GM19023 (cell line): ENCODE results near the gene NUDT8.
"Not testable (repeated sequence)": the region's sequence is repeated elsewhere in the genome, so short reads cannot be mapped to it uniquely, and the experiment has no call there.

ENCODE experiments used
- ATAC-seq: cut with Tn5 transposase; IDR thresholded peaks from one replicate; pipeline ENCODE4 v1.9.1; 2021; ENCODE audit warnings: mild to moderate bottlenecking, moderate library complexity; ENCODE audit not compliant: unreplicated experiment

NUDT8 gene

DNA sequence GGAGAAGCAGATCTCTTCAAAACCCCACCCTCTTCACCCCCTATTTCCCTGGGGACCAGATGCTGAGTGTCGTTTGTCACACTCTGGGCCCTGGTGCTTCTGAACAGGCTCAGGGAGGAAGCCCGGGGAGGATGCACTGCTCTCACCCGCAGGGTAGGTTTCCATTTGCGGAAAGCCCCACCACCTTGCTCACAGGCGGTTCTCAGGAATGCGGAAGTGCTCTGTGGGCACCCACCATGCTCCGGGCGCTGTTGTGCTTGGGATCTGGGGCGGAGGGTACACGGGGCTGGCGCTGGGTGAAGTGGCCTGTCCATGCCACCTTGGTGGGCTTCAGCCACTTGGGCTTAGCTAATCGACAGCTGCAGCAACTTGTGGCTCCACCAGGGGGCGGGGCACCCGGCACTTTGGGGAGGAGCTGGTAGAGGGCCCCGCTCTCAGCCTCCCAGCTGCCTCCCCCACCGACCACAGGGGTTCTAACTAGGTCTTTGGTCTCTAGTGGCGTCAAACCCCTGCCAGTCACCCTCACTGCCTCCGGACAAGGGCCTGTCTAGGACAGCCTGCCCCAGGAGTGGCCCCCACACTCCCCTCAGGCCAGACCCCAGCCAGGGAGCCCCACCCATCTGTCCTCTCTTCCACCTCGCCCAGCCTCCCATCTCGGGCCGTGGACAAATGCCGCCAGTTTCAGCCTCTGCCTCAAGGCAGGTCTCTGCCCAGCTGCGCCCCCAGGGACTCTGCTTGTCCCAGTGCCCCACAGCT lies 15.6 kb downstream of the NUDT8 start:
- peak; percentile 76 for ATAC-seq

- ATAC-seq, result peak; percentile 9
These were observed 16.3 kb downstream of the NUDT8 start for GRCh38 chr11:67613313-67613959.

GRCh38 chr11:67612751-67613150 lies 17.0 kb downstream of the NUDT8 start:
- ATAC-seq, result no peak

GRCh38 chr11:67611704-67612587 lies 17.8 kb downstream of the NUDT8 start:
- ATAC-seq, result no peak

GRCh38 chr11:67611165-67611564 lies 18.6 kb downstream of the NUDT8 start:
- ATAC-seq, result no peak

DNA sequence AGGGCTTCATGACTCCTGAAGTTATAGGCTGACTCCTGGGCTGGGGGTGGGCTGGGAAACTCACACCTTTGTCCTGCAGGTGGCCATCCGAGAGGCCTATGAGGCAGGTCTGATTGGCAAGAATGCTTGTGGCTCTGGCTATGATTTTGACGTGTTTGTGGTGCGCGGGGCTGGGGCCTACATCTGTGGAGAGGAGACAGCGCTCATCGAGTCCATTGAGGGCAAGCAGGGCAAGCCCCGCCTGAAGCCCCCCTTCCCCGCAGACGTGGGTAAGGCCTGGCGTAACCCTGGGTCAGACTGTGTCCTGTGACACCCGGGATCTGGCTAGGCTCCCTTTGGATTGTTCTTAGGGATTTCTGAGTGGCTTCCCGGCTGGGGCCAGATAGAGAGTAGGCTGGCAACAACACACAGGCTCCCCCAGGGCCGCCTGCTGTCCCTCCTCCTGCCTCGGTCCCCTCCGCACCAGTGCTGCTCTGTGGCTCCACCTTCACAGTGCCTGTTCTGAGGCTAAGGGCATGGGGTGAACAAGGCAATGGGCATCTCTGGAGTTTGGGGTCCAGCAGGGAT lies 19.4 kb downstream of the NUDT8 start:
- ATAC-seq, result no peak

- ATAC-seq, result no peak
These were observed 20.4 kb downstream of the NUDT8 start for GRCh38 chr11:67609316-67609715.

GRCh38 chr11:67608486-67608885 lies 21.3 kb downstream of the NUDT8 start:
- ATAC-seq, result no peak

GRCh38 chr11:67607507-67607906 lies 22.2 kb downstream of the NUDT8 start:
- no peak for ATAC-seq

- ATAC-seq, result peak; percentile 98
These were observed 23.0 kb downstream of the NUDT8 start, which contains the start of gene NDUFV1 for GRCh38 chr11:67606492-67607295. Gene NDUFV1 (plus strand): TSS chr11:67606936. CDS start chr11:67607005, 69 bp downstream.

DNA sequence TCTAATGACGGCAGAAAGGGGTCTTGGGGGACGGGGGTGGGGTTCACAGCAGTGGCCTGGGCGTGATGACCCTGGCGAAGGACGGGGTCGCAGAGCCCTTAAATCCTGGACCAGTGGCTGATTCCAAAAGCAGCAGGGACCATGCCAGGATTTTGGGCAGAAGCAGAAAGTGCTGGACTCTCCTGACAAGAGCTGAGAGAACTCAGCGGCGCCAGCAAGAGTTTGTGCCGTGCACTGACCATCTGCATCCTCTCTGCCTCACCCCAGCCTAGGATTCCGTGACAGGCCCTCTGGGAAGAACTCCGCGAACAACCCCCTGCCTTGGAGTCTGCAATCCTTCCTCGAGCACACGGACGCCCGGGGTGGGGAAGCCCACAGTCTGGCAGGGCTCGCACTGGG lies 23.6 kb downstream of the NUDT8 start:
- no peak for ATAC-seq

DNA sequence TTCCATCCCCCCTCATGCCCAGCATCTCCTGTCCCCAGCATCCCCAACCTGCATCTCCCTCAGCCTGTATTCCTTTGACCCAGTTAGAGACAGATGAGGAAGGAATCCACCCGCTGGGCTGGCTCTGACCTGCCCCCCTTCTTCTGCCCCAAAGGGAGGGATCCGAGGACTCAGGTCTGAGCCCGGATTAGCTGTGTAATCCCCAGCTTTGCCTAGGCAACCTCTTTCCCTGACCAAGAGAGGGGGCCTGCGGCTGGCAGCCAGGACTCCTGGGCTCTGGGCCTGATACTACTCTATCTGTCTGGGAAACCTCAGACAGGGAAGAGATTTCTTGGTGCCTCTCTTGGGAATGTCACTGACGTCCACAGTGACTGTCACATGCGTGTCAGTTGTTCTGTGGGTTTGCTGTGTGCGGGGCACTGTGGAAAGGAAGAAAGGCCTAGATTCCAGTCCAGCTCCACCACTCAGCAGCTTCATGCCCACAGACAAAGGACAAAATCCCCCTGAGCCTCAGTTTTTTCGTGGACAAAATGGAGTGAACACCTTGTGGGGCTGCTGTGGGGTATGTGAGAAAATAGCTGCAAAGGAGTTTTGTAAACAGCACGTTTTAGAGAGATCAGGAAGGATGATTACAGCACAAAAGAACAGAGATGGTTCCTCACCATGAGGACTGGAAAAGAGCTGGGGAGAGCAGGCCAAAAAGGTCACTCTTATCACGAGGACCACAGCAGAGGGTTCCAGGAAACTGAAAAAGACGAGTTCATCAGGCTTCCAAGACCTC lies 24.3 kb downstream of the NUDT8 start:
- ATAC-seq, result no peak

DNA sequence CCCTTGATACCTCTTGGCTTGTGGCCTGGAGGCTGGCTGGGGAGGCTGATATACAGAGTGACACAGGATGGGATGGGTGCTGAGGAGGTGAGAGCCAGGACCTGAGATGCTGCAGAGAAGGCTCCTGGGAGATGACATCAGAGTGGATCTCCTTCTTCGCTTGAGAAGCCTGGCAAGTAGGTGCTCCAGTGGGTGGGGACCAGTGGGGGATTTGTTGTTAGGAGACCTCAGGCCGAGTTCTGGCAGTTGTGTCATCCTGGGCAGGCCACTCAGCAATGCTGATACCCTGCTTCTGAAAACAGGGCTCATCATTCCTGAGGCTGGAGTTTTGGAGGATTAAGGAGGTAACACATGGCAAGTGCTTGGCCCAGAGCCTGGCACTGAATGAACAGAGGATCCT lies 24.9 kb downstream of the NUDT8 start:
- no peak for ATAC-seq

- not testable (repeated sequence) for ATAC-seq
These were observed 25.6 kb downstream of the NUDT8 start for GRCh38 chr11:67604119-67604518.

DNA sequence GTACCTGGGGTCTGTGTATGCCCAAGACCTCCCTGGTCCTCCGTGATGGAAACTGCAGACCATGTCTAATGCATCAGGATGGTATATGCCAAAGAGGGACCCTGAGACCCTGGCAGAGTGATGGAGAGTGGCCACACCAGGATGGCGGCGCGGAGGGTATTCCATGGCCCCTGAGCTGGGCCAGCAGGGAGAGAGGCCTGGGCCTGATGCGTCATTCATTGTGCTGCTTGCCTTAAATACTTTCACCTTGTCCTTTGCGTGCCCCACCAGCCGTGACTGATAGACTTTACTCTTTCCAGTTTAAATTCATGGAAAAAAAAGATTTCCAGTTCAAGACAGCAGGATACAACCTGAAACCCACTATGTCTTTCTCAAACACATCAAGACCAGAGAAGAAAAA lies 28.6 kb downstream of the NUDT8 start:
- ATAC-seq, result no peak

DNA sequence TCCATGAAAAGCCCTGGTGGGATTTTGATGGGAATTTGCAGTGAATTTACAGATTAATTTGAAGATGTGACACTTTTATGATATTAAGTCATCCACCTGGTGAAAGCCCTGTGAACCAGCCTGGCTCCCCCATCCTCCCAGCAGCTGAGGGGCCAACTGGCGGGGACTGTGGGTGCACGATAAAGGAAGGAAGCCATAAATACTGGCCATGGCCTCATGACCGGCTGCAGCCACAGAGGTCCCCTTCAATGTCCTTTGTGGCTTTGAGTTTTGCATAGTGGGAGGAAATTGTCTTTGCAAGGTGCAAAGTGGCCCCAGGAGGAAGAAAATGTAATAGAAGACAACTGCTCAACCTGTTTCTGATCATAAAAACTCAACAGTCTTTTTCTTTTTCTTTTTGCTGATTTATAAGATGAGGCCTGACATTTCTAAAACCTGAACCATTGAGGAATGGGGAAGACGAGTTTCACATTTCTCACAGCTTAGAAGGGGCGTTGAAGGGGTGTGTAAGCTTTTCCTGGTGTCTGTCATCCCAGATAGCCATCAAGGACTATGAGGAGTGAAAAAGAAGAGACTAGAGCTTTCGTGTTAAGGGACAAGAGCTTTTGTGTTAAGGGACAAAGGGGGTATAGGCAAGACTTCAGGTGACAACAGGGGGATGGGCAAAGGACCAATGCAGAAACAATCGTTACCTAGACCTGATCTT lies 29.3 kb downstream of the NUDT8 start:
- no peak for ATAC-seq

GRCh38 chr11:67599149-67599548 lies 30.6 kb downstream of the NUDT8 start:
- ATAC-seq, result no peak

DNA sequence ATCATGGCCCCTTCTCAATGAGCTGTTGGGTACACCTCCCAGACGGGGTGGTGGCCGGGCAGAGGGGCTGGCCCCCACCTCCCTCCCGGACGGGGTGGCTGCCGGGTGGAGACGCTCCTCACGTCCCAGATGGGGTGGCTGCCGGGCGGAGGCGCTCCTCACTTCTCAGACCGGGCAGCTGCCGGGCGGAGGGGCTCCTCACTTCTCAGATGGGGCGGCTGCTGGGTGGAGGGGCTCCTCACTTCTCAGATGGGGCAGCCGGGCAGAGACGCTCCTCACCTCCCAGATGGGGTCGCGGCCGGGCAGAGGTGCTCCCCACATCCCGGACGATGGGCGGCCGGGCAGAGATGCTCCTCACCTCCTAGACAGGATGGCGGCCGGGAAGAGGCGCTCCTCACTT lies 31.8 kb downstream of the NUDT8 start:
- ATAC-seq, result not testable (repeated sequence)

- ATAC-seq, result not testable (repeated sequence)
These were observed 32.3 kb downstream of the NUDT8 start for GRCh38 chr11:67597458-67597857.
